Keratinocyte (primary cell): Measurements from ENCODE around the gene RALGAPA2. TPM values are rescaled to one million over a fixed set of nuclear protein-coding genes. Genes with fewer than 3 reads are reported as not detected.

ENCODE experiments used
- DNase-seq: peaks from one replicate; pipeline ENCODE4 v3.0.0-alpha.2; 2011; ENCODE audit warnings: low read depth, missing footprints, low spot score
- FAIRE-seq: peaks from 2 replicates; lab custom pipeline; 2011; peaks lifted over from hg19 to GRCh38; lab: Jason Lieb, UNC
- H2AFZ ChIP-seq: 2 replicates; pipeline ENCODE4 v1.6.0; 2012; ENCODE audit warnings: low read length, control low read depth, inconsistent platforms; ENCODE audit not compliant: control insufficient read depth
- H3K27ac ChIP-seq: 2 replicates; pipeline ENCODE4 v1.5.1; 2011; ENCODE audit warnings: low read length; ENCODE audit not compliant: control insufficient read depth, insufficient read depth
- H3K27me3 ChIP-seq: 3 replicates; pipeline ENCODE4 v1.6.0; 2011; ENCODE audit warnings: low read length; ENCODE audit not compliant: control insufficient read depth, insufficient read depth; ENCODE audit errors: extremely low read depth
- H3K36me3 ChIP-seq, 2 experiments: 2 replicates in 1 of 2; 3 replicates in 1 of 2; pipeline ENCODE4 v1.5.1; 2011; ENCODE audit warnings: low read length in 2 of 2, mild to moderate bottlenecking in 1 of 2; ENCODE audit not compliant: control insufficient read depth in 2 of 2, insufficient read depth in 2 of 2; ENCODE audit errors: extremely low read depth in 1 of 2
- H3K4me1 ChIP-seq: 3 replicates; pipeline ENCODE4 v1.5.1; 2011; ENCODE audit warnings: low read length; ENCODE audit not compliant: control insufficient read depth, insufficient read depth; ENCODE audit errors: extremely low read depth
- H3K4me2 ChIP-seq: 3 replicates; pipeline ENCODE4 v1.6.0; 2011; ENCODE audit warnings: low read depth, low read length; ENCODE audit not compliant: control insufficient read depth, insufficient read depth; ENCODE audit errors: extremely low read depth
- H3K4me3 ChIP-seq, 3 experiments: fragments of 200-600 bp in 1 of 3; sonication (generic) in 1 of 3; 2 replicates in 2 of 3; 3 replicates in 1 of 3; pipeline ENCODE4 v1.5.1; 2011 to 2016; ENCODE audit warnings: low read length in 3 of 3, mild to moderate bottlenecking in 3 of 3, control low read depth in 2 of 3, inconsistent platforms in 1 of 3, low read depth in 1 of 3, mixed read lengths in 1 of 3, mixed run types in 1 of 3, moderate library complexity in 1 of 3; ENCODE audit not compliant: control insufficient read depth in 2 of 3, insufficient read depth in 2 of 3; ENCODE audit errors: extremely low read depth in 1 of 3
- H3K79me2 ChIP-seq: 2 replicates; pipeline ENCODE4 v1.6.0; 2012; ENCODE audit warnings: low read length; ENCODE audit not compliant: control insufficient read depth, insufficient read depth
- H3K9ac ChIP-seq: 3 replicates; pipeline ENCODE4 v1.6.0; 2011; ENCODE audit warnings: low read length; ENCODE audit not compliant: control insufficient read depth, insufficient read depth; ENCODE audit errors: extremely low read depth
- H3K9me1 ChIP-seq: 3 replicates; pipeline ENCODE4 v1.6.0; 2011; ENCODE audit warnings: low read length; ENCODE audit not compliant: control insufficient read depth, insufficient read depth; ENCODE audit errors: extremely low read depth
- H3K9me3 ChIP-seq: 2 replicates; pipeline ENCODE4 v1.5.1; 2012; ENCODE audit warnings: low read depth, low read length; ENCODE audit not compliant: control insufficient read depth
- H4K20me1 ChIP-seq: 3 replicates; pipeline ENCODE4 v1.6.0; 2011; ENCODE audit warnings: low read length; ENCODE audit not compliant: control insufficient read depth, insufficient read depth; ENCODE audit errors: extremely low read depth
- EZH2 ChIP-seq: IDR thresholded peaks from one replicate; pipeline ENCODE4 v1.6.1; 2012; ENCODE audit warnings: inconsistent platforms, mild to moderate bottlenecking, low read length, moderate library complexity
- dilution Hi-C: fragments of 300-500 bp; cut with MboI; formaldehyde crosslinking; loops from one replicate; pipeline ENCODE4 v1.7.0; 2020; ENCODE audit warnings: low sequenced_read_pairs; ENCODE audit not compliant: extremely low pct_ligation_motif_present
- polyA plus RNA-seq, 5 experiments: library from polyadenylated mRNA; depleted of rRNA in 3 of 5; stranded (reverse) in 3 of 5; stranded (forward) in 1 of 5; unstranded in 1 of 5; fragments of >200 nt; gene quantifications; 1 replicate in 1 of 5; 2 replicates in 3 of 5; 3 replicates in 1 of 5; pipeline versions ENCODE4 v1.2.1 to v1.2.3, GENCODE V29; 2011 to 2012; ENCODE audit warnings: missing spikeins in 2 of 5, low read depth in 1 of 5, low replicate concordance in 1 of 5
- TF ChIP-seq, protein P1 (sequence below), 3 experiments: IDR thresholded peaks in 1 of 3; conservative IDR thresholded peaks in 1 of 3; optimal IDR thresholded peaks in 1 of 3; 2 replicates in 2 of 3; 3 replicates in 1 of 3; pipeline versions ENCODE3 to v1.5.1; 2011; ENCODE audit warnings: low read length in 3 of 3, mild to moderate bottlenecking in 3 of 3, moderate library complexity in 2 of 3, control low read depth in 1 of 3, inconsistent platforms in 1 of 3; ENCODE audit not compliant: insufficient read depth in 2 of 3; ENCODE audit errors: extremely low read depth in 1 of 3

The RALGAPA2 gene
- polyA plus RNA-seq, 1 donor (not counting 4 experiments of a cell fraction or from before 2014, with no cell fraction given): 3.2 TPM

GRCh38 chr20:20473657-20474056, 238.8 kb downstream of the RALGAPA2 start:
- no peak for DNase-seq
- no peak overlapping the region for H3K9ac ChIP-seq
- no peak for TF ChIP-seq EZH2
- TF ChIP-seq, protein P1, sequence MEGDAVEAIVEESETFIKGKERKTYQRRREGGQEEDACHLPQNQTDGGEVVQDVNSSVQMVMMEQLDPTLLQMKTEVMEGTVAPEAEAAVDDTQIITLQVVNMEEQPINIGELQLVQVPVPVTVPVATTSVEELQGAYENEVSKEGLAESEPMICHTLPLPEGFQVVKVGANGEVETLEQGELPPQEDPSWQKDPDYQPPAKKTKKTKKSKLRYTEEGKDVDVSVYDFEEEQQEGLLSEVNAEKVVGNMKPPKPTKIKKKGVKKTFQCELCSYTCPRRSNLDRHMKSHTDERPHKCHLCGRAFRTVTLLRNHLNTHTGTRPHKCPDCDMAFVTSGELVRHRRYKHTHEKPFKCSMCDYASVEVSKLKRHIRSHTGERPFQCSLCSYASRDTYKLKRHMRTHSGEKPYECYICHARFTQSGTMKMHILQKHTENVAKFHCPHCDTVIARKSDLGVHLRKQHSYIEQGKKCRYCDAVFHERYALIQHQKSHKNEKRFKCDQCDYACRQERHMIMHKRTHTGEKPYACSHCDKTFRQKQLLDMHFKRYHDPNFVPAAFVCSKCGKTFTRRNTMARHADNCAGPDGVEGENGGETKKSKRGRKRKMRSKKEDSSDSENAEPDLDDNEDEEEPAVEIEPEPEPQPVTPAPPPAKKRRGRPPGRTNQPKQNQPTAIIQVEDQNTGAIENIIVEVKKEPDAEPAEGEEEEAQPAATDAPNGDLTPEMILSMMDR (optimal IDR thresholded peaks at IDR 0.05 in 1 of 3, IDR thresholded peaks at IDR 0.05 in 1 of 3, conservative IDR thresholded peaks at IDR 0.05 in 1 of 3; ENCODE audit: extremely low read depth in 1 of 3, insufficient read depth in 2 of 3, low read length in 3 of 3): no peak
- no peaks in the 10 kb centered on the region for H3K9me1 ChIP-seq
- H3K4me2 ChIP-seq: no peak overlapping the region
- dilution Hi-C loops: no loop called here
- no peak overlapping the region for H2AFZ ChIP-seq
- H3K27me3 ChIP-seq: no peaks in the 10 kb centered on the region
- no peaks in the 10 kb centered on the region for H4K20me1 ChIP-seq
- no peak overlapping the region for H3K4me3 ChIP-seq
- no peak for FAIRE-seq
- no peaks in the 10 kb centered on the region for H3K4me1 ChIP-seq
- no peaks in the 10 kb centered on the region for H3K36me3 ChIP-seq
- no peak overlapping the region for H3K27ac ChIP-seq
- no peaks in the 10 kb centered on the region for H3K79me2 ChIP-seq
- no peaks in the 10 kb centered on the region for H3K9me3 ChIP-seq

DNA sequence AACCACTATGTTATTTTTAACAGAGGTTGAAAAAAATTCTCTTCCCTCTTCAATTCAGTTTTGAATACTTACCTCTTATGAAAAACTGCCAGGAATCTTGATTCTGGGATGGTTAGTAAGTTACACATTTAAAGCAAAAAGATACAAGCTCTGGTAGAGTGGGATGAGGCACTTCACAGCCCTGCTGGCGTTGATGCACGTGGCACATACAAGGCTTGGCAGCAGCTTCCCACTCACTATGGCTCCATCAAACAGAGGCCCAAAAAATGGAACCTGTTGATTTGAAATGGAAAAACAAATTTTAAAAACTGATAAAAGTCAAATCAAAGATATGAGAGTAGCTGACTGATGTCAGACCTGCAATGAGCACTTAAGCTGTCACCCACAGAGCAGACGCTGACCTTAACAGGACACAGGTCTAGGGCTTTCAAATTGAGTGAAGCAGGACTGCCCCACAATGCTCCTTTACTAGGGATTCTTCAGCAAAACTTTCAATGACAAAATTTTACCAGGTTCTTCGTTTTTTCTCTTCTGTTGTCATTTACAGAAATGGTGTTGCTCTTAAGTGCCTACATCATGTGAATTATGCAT, 239.7 kb downstream of the RALGAPA2 start:
- no peak overlapping the region for H2AFZ ChIP-seq
- no peak overlapping the region for H3K4me3 ChIP-seq
- dilution Hi-C loops: no loop called here
- no peak overlapping the region for H3K9ac ChIP-seq
- H3K9me3 ChIP-seq: no peaks in the 10 kb centered on the region
- H3K9me1 ChIP-seq: no peaks in the 10 kb centered on the region
- no peak overlapping the region for H3K27ac ChIP-seq
- H3K27me3 ChIP-seq: no peaks in the 10 kb centered on the region
- H3K4me1 ChIP-seq: no peaks in the 10 kb centered on the region
- TF ChIP-seq, protein P1 (optimal IDR thresholded peaks at IDR 0.05 in 1 of 3, IDR thresholded peaks at IDR 0.05 in 1 of 3, conservative IDR thresholded peaks at IDR 0.05 in 1 of 3; ENCODE audit: extremely low read depth in 1 of 3, insufficient read depth in 2 of 3, low read length in 3 of 3): no peak
- no peaks in the 10 kb centered on the region for H3K36me3 ChIP-seq
- no peaks in the 10 kb centered on the region for H3K79me2 ChIP-seq
- no peak for DNase-seq
- FAIRE-seq: no peak
- H4K20me1 ChIP-seq: no peaks in the 10 kb centered on the region
- H3K4me2 ChIP-seq: no peak overlapping the region
